CD4-positive, alpha-beta T cell treated with Interleukin-17A for 1 hour (primary cell): ENCODE data around the gene SMARCAD1.
"Not testable (repeated sequence)": the region's sequence is repeated elsewhere in the genome, so short reads cannot be mapped to it uniquely, and the experiment has no call there.

ENCODE experiments used
- DNase-seq: peaks from one replicate; pipeline ENCODE4 v3.0.0-alpha.2; 2020

SMARCAD1 gene

DNA sequence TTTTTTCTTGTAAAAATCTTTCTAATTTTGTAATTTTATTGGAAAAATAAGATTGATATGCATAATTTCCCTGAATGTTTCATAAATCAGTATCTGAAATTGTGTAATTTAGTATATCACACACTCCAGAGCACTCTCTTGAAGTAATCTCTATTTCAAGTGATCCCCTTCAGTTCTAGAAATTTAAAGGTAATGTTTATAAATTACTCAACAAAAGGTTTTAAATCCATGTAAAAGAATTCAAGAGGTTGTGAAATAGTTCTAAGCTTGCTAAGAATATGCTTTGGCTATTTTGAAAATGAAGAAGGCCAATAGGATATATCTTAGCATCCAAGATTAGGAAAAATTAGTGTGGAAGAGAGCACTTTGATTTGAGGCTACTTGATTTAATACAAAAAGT, 28.2 kb downstream of the SMARCAD1 start:
- no peak for DNase-seq

DNA sequence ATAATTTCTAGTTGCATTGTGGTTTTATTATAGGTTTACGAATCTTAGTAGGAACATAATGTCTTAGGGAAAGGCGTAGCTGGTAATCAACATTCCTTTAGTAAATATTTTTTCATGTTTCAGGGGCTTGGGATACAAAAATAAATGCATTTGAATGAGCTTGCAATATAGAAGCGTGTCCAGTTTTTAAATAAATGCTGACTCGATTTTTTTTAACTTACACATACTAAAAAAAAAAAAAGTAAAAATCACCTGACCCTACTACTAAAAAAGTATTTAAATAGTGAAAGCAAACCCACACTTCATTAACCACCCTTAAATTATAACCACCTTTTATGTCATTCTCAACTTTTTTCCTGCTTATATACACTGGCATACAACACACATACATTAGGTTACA, 29.6 kb downstream of the SMARCAD1 start:
- no peak for DNase-seq

DNA sequence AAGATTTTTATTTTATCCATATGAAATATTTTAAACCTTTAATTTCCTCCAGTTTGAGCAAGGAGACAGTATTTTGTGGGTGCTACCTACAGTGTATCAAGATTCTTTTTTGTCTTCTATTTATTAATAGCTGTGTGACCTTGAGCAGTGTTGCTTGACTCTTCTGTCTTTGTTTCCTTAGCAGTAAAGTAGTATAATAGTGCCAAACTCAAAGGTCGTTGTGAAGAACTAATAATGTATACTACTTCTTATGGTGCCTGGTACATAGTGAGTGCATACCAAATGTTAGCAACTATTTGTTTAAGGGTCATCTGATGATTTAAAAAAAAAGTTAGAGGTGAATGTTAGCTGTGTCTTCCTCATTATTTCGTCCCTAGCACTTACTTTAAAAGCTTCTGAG, 30.5 kb downstream of the SMARCAD1 start:
- no peak for DNase-seq

DNA sequence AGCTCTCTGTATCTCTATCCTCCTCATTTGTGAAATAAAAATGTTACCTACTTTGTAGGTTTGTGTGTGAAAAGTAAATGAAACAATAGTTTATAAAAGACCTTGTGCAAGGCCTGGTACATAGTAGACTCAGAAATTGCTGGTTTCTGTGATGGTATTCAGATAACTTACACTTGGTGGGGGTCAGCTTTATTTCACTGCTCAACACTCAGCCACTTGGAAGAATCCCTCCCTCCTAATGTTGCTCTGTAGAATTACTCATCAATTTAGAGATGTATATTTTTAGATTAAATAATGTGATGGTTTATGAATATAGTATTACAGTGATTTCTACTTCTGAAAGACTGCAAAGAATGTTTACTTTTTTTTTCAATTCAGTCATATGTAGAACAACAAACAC, 32.7 kb downstream of the SMARCAD1 start:
- no peak for DNase-seq

DNA sequence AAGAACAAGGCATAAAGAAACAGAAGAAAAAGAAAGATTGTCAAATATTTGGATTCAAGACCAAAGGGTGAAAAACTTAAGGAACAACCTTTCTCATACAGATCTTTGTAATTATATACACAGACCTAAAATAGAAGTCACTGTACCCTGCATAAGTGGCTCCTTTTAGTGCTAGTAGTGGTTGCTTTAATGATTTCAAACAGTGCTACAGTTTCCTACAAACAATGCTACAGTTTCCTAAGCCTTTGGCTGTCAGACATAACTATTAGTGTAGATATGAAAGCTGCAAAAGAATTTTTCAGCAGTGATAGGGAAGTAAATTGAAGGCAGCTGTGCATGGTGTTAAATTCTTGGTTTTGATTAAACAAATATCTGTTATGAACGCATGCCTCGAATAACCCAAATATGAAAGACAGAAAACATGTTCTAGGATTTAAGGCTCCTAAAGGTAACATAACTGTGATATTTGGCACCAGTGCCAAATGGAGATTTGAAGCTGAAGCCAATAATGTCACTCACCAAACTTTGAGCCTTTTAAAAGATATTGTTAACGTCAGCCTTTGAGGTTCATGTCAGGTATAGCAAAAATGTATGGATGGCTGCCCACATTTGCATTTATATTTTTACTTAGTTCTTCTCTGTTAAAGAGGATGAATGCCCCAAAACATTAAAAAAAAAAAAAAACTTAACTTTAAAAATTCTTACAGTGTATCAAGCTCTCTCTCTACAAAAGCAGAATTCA, 36.6 kb downstream of the SMARCAD1 start:
- no peak for DNase-seq

DNA sequence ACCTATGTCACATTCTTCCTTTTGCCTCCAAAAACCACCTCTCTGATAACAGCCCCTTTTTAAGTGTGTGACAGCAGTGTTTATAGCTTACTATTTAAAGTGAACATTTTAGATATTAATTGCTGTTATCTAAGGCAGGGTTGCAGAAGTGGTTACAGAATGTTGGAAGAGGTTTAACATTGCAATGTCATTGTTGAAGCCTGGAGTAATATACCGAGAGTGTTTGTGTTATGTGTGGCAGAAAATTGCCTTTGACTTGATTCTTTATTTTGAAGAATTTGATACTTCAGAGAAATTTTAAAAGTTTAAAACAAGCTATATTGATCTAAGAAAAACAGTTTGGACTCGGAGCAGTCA, 37.1 kb downstream of the SMARCAD1 start:
- DNase-seq = no peak

DNA sequence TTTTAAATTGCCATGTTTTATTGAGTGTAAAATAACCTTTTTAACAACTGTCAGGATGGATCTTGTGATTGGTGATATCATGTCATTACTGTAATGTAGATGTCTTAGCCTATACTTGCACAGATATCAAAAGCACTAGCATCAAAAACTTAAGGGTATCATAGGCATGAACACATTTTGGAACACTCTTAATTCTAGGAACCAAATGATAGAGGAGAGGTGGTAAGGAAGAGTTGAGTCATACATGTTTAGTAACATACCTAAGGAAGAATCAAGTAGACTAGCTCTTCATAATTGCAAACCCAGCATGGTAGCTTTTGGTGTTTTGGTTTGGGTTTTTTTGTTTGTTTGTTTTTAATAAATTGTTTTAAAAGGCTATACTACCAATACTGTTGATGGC, 43.4 kb downstream of the SMARCAD1 start:
- DNase-seq = no peak

DNA sequence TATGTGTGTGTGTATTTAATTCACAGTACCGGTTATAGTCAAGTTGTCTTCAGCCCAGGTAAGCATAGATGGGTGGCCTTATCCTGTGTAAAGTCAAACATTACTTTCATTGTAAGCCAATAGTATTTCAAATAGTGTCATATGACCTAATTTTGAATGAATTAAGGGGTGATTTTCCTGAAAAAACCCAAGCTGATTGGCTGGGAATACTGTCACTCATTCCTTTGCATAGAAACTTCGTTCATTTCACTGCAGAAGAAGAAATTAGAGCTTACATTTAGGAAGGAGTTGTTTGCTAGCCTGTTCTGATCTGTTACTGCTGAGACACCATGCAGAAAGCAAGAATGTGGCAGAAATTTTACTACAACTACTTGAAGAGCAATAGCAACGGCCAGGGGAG, 45.4 kb downstream of the SMARCAD1 start:
- no peak for DNase-seq

DNA sequence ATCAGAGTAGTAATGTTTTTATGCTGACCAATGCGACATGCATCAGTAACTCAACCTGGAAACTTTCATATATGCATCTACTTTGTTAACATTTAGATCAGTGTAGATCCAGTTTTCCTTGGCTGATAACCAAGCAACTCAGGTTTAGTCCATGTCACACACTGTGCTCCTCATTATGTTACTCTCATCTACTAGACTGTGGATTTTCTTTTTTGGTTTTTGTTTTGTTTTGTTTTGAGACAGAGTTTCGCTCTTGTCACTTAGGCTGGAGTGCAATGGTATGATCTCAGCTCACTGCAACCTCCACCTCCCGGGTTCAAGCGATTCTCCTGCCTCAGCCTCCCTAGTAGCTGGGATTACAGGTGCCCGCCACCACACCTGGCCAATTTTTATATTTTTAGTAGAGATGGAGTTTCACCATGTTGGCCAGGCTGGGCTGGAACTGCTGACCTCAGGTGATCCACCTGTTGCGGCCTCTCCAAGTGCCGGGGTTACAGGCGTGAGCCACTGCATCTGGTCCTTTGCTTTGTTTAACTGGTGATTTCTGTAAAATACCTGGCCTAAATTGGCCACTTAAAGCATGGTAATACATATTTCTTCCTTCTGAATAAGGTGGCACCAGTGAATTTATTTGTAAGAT, 48.6 kb downstream of the SMARCAD1 start:
- no peak for DNase-seq

DNA sequence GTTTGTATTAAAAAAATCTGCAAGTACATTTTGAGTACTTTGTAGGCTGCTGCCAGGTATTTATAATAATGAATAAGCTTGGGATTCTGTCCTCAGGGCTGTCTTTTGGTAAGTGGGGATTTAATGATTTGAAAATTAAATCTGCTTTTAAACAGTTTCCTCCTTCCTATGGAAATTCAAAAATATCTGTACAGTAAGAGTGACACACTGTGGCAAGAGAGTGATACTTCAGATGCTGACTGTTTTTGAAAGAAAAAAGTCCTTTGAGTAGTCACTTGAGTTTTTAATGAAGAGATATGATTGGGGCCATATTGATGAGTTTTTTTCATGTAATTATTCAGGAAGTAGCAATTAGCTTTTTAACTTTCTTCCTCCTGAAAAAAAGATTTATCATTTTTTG, 49.2 kb downstream of the SMARCAD1 start:
- DNase-seq = peak; percentile 3

DNA sequence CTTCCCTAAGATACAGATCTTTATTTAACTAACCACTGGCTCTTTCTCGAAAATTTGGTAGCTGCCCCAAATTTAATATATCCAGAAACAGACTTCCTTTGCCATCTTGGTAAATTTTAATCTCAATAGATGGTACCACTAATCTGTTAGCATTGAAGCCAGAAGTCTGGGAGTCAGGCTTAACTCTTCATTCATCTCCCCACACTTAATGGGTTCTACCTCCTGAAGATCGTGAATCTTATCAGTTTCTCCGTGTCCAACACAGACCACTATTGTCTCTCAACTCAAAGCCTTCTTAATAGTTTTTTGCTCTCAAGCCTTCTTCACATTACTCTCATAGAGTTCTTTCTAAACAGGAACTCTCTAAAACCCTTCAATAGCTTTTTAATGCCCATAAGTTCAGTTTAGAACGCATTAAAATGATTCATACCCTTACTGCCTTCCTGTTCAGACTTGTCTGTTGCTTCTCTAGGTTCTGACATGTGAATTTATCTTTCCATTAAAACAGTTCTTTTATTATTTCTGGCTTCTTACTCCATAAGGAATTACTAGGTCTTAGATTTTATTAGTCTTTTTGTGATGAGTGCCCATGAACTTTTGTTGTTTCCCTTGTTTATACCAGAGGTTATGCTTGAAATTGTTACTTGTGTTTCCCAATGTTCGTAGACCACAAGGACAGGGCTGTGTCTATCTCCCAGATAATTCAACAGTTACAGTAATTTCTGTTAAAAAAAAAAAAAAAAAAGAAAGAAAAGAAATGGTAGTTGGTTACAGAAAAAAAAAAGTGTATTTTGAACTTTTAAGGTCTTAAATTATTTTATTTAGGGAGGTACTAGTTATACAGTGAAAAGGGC, 54.7 kb downstream of the SMARCAD1 start:
- DNase-seq = no peak

DNA sequence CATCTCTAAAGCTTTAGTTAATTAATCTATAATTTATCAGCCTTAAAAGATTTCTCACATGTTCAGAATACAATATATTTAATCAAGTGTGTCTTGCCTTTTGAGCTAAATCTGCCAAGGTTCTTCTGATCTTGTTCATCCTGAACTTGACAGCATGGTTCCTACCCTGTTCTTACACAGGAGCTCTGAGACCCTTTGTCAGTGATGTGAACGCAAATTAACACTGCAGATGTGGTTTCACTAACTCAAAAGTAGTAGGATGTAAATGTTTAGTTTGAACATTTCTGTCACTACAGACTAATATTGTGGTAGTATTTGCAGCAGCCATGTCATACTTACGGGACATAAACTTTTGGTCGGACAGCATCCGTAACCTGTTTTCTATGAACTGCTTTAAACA, 59.4 kb downstream of the SMARCAD1 start:
- no peak for DNase-seq

DNA sequence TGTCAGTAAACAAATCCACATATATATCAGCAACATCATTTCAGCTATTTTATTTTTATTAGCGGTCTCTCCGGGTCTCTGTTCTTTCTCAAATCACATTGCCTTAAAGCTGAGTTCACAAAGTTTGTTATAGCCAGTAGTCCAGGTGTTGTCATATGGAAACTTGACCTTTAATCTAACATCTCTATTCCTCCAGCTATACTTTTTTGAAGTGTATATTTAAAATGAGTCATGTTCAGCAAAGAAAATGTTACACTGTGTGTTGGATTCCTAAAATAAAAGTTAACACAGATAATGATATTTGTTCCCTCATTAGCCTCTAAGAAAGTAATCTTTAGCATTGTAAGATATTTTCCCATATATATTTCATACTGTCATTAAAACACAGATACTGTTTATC, 63.6 kb downstream of the SMARCAD1 start:
- no peak for DNase-seq

DNA sequence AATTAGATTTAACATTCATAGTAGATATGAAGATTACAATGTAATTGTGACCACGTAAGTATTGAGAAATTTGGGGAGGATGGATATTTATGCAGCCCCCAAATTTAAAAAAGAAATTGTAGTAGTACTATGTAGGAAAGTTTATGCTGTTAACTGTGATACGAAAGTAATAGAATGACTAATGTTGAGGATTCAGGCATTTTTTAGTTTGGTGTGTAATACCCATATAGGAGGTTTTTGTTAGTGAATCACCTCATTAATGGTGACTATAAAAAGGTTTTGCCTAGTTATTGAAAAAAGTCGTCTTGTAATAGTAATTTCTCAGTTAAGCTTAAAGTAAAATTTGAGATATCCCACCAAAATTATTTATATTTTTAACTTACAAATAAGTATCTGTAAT, 67.2 kb downstream of the SMARCAD1 start:
- no peak for DNase-seq

DNA sequence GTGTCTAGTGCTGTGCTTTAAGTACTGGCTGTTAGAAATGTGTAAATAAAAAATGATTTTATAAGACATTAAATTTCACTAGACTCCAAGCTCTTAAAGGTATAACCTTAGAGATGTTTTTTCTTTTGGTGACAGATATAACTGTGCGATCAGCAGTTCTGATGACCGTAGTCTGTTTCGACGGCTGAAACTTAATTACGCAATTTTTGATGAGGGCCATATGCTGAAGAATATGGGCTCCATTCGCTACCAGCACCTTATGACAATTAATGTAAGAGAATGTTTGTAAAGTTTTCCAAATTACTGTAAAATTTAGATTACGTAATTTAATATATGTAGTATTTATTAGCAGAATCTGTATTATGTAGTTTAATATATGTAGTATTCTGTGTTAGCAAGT, 68.5 kb downstream of the SMARCAD1 start:
- DNase-seq = no peak

DNA sequence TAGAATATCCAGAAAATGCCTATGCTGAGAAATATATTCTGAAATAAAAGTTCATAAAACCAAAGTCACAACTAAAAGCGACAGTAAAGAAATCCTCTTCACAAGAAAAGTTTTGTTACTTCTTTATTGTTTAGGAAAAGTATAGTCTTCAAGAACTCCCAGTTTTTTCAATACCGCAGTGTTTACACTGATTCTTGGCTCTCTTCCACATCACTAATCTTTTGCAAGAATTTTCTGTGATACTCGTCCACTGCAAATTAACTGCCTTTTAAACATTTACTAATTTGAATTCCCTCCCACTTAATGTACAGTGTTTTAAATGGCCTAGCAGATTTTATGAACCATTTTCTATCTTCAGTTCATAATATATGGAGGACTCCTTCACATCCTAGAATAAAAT, 69.9 kb downstream of the SMARCAD1 start:
- DNase-seq = no peak

DNA sequence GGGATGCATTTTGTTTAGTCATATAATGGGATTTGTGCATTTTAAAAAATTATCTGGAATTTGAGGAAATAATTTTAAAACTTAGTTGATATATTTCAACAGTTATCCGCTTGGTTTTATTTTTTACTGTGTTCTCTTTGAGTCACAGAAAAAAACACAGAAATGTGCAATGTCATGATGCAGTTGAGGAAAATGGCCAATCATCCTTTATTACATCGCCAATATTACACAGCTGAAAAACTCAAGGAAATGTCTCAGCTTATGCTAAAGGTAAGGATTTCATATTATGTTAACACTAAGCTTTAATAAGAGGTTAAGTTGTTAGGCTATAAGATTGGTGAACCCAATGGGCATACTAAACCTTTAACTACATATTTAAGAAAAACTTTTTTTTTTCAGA, 71.1 kb downstream of the SMARCAD1 start:
- DNase-seq = no peak

DNA sequence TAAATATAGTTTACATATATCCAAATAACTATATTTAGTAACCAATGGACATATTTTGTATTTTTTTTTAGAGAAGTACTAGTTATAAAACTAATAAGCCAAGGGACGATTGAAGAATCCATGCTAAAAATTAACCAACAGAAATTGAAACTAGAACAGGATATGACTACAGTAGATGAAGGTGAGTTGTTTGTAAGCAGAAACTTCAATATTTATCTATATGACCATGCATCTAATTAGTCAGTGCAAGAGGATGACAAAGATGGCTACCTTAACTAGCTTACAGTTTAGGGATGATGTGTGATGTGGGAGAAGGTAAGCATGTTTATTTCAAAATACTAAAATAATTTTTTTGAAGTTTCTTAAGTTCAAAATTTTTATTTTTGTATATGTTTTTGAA, 77.2 kb downstream of the SMARCAD1 start:
- DNase-seq = no peak

DNA sequence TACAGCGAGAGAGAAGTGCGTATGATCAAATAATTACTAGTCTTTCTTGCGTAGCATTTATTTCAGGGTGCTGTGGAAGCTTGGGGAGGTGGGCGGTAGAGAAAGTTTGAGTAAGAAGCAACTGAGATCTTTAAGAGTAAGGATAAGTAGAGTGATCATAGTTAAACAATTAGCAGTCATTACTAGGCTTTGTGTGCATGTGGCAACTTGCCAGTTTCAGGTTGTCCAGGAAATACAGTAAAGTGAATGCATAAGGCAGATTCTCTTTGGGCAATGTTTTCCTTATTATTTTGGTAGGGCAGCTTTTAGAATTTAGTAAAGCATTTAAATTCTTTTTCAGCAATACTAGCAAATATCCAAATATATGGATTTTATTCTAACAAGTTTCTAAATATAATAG, 78.0 kb downstream of the SMARCAD1 start:
- DNase-seq = no peak

DNA sequence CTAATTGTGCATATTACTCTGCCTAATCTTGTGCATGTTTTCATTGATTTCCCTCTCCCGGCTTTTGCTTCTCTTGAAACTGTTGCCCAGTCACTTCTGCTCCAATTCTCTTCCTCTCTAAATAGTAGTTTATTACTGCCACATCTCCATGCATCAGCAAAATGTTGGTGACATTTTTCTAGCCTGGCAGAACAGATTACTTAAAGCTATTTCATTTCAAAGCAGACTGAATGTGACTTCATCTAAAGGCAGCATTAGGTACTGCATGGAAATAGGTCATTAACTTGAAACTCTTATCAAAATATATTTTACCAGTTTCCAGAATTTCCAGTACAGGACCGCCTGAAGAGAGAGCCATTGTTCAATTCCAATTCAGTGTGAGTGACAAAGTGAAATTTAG, 82.6 kb downstream of the SMARCAD1 start:
- DNase-seq = no peak

DNA sequence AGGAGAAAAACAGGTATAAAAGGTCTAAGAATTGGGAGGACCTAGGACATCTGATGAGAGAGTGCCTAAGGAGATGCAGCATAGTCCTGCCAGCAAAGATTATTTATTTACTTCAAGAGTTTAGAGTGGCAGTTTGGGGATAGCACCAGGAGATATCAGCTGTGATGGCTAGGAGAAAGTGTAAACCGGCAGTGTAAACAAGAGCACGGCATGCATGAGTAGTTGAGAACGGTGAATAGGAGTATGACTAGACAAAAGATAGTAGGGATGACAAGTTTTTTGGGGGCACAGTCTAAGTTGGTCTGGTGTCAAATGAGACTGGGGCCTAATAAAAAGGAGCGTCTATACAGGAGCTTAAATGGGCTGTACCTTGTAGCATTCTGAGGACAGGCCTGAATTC, 86.3 kb downstream of the SMARCAD1 start:
- DNase-seq = not testable (repeated sequence)

DNA sequence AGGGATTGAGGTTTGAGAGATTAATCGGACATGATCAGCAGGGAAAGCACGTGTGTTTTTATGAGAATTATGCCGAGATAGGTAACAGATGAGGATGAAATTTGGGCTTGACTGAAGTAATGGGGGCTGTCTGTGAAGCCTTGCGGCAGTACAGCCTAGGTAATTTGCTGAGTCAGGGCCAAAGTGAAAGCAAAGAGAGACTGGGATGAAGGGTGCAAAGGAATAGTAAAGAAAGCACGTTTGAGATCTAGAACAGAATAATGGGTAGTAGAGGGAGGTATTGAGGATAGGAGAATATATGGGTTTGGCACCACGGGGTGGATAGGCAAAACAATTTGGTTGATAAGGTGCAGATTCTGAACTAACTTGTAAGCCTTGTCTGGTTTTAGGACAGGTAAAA, 87.8 kb downstream of the SMARCAD1 start:
- DNase-seq = not testable (repeated sequence)

DNA sequence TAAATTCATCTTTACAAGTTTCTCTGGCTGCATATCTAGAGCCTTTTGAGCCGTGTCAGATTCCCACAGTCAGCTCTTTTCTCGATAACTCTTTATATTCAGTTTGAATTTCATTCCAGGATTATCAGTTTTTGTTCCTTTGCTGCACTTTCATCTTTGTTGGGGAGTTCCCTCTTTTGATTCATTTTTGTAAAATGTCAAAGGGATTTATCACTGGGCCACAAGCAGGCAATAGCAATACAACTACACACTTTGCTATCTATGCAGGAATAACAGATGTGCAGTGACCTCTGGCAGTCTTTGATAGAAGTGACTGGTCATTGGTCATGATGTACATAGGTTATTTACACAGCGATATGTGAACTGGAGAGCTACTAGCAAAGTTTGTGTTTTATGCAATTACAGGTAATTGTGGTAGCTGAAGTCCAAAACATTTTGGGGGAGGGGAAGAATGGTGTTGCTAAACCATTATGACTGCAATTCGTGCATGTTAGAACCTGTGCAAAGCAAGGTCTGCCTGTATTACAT, 91.1 kb downstream of the SMARCAD1 start:
- DNase-seq = no peak

DNA sequence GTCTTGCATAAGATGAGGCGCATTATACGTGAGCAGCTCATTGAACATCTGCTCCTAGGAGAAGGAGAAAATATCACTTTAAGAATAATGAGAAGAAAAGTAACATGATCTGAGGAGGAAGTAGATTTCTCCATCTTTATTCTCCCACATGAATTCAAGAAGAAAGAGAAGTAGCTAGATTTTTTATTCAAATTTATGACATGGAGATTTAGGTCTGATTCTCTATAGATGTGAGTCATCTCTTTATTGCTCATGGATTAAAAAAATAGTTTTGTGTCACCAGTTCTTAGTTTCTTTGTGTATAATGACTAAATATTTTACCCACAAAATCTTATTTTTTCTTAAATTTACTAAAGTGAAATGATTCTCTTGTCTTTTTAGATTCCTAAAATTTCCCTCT, 94.5 kb downstream of the SMARCAD1 start:
- no peak for DNase-seq
